Ammon's horn (tissue), 1 donor: ENCODE results near the gene PPP6R2.
A peak's percentile ranks its signal among the peaks of the same experiment; 100 is the strongest.
"Not testable (repeated sequence)": the region's sequence is repeated elsewhere in the genome, so short reads cannot be mapped to it uniquely, and the experiment has no call there.

Source experiments
- DNase-seq: peaks from one replicate; pipeline ENCODE4 v3.0.0-alpha.2; 2016; ENCODE audit warnings: low spot score

The PPP6R2 gene

GRCh38 chr22:50317178-50317577 lies 25.9 kb upstream of the PPP6R2 start:
- no peak for DNase-seq

- DNase-seq: no peak
Measured at GRCh38 chr22:50317674-50318073, 25.5 kb upstream of the PPP6R2 start.

- DNase-seq: no peak
Measured at GRCh38 chr22:50318356-50318697, 24.8 kb upstream of the PPP6R2 start.

- no peak for DNase-seq
Measured at GRCh38 chr22:50318698-50319411, 24.3 kb upstream of the PPP6R2 start.

- DNase-seq: no peak
Measured at GRCh38 chr22:50319503-50319951, 23.6 kb upstream of the PPP6R2 start.

- DNase-seq: no peak
Measured at GRCh38 chr22:50320116-50320515, 23.0 kb upstream of the PPP6R2 start.

GRCh38 chr22:50320671-50321325 lies 22.3 kb upstream of the PPP6R2 start:
- no peak for DNase-seq

GRCh38 chr22:50322382-50323104 lies 20.6 kb upstream of the PPP6R2 start:
- not testable (repeated sequence) for DNase-seq

- DNase-seq: no peak
Measured at GRCh38 chr22:50323900-50324299, 19.2 kb upstream of the PPP6R2 start.

- DNase-seq: no peak
Measured at GRCh38 chr22:50325444-50326224, 17.5 kb upstream of the PPP6R2 start.

GRCh38 chr22:50326225-50326955 lies 16.7 kb upstream of the PPP6R2 start:
- no peak for DNase-seq

GRCh38 chr22:50326956-50327710 lies 16.0 kb upstream of the PPP6R2 start, which contains the start of gene DENND6B:
DENND6B (minus strand) TSS chr22:50327012; CDS start chr22:50326988, 24 bp downstream.
- DNase-seq: peak; percentile 85

- DNase-seq: no peak
Measured at GRCh38 chr22:50327711-50328019, 15.5 kb upstream of the PPP6R2 start.

GRCh38 chr22:50329236-50329635 lies 13.9 kb upstream of the PPP6R2 start:
- no peak for DNase-seq

GRCh38 chr22:50334433-50334832 lies 8.7 kb upstream of the PPP6R2 start:
- DNase-seq: not testable (repeated sequence)

GRCh38 chr22:50337262-50338041 lies 5.7 kb upstream of the PPP6R2 start:
- DNase-seq: no peak

- DNase-seq: no peak
Measured at GRCh38 chr22:50338042-50338573, 5.0 kb upstream of the PPP6R2 start.

- no peak for DNase-seq
Measured at GRCh38 chr22:50338860-50339462, 4.2 kb upstream of the PPP6R2 start.
